NB4 (cell line): ENCODE data around the gene MACROD2.

Experiments used
- DNase-seq: peaks from one replicate; pipeline ENCODE4 v3.0.0; 2010; ENCODE audit warnings: low read depth
- H3K4me3 ChIP-seq: one replicate; pipeline ENCODE4 v1.5.1; 2011; ENCODE audit warnings: mild to moderate bottlenecking, low read depth, low read length, moderate library complexity
- CTCF ChIP-seq: IDR thresholded peaks from one replicate; pipeline ENCODE4 v1.5.1; 2012; ENCODE audit warnings: low read depth, low read length
- MAX ChIP-seq: IDR thresholded peaks from 2 replicates; pipeline ENCODE4 v1.6.1; 2011; ENCODE audit warnings: low read depth, low read length
- MYC ChIP-seq: IDR thresholded peaks from 2 replicates; pipeline ENCODE4 v1.6.1; 2011; ENCODE audit warnings: low read depth, low read length
- POLR2A ChIP-seq: IDR thresholded peaks from 2 replicates; pipeline ENCODE4 v1.6.1; 2011; ENCODE audit warnings: mild to moderate bottlenecking; ENCODE audit not compliant: insufficient read length; ENCODE audit errors: extremely low read depth

The MACROD2 gene

GRCh38 chr20:13995086-13995665, at the start of gene MACROD2:
Gene MACROD2 (plus strand): TSS chr20:13995516.
- H3K4me3 ChIP-seq = no peak within 1 kb of the TSS
- no peak for DNase-seq
- no peak for TF ChIP-seq POLR2A
- no peak for TF ChIP-seq MAX
- no peak for TF ChIP-seq MYC
- no peak for TF ChIP-seq CTCF

- DNase-seq = no peak
- H3K4me3 ChIP-seq = no peak overlapping the region
- no peak for TF ChIP-seq MYC
- TF ChIP-seq CTCF = no peak
- TF ChIP-seq MAX = no peak
- TF ChIP-seq POLR2A = no peak
Observed at GRCh38 chr20:13947719-13948118, 47.6 kb upstream of the MACROD2 start.

GRCh38 chr20:13953227-13953626, 42.1 kb upstream of the MACROD2 start:
- DNase-seq = peak; percentile 28
- TF ChIP-seq CTCF = peak; percentile 45
- TF ChIP-seq MYC = no peak
- no peak for TF ChIP-seq POLR2A
- TF ChIP-seq MAX = no peak
- H3K4me3 ChIP-seq = no peak overlapping the region

GRCh38 chr20:13960119-13960518, 35.2 kb upstream of the MACROD2 start:
- no peak overlapping the region for H3K4me3 ChIP-seq
- no peak for DNase-seq
- no peak for TF ChIP-seq CTCF

- DNase-seq = no peak
- TF ChIP-seq POLR2A (no peak), MAX (no peak), MYC (no peak), CTCF (no peak)
- H3K4me3 ChIP-seq = no peak overlapping the region
Observed at GRCh38 chr20:13960525-13960924, 34.8 kb upstream of the MACROD2 start.

GRCh38 chr20:13984211-13984610, 11.1 kb upstream of the MACROD2 start:
- no peak for TF ChIP-seq MAX
- TF ChIP-seq MYC = no peak
- TF ChIP-seq CTCF = no peak
- no peak for TF ChIP-seq POLR2A
- H3K4me3 ChIP-seq = no peak overlapping the region
- no peak for DNase-seq
